H1 (cell line): Measurements from ENCODE around the gene HNRNPA1. TPM values are rescaled to one million over a fixed set of nuclear protein-coding genes. Genes with fewer than 3 reads are reported as not detected.

Experiments used
- ASH2L ChIP-seq: fragments of 200-600, 300-600 bp; sonication (generic); IDR thresholded peaks from one replicate; pipeline ENCODE4 v1.7.1; 2017; ENCODE audit warnings: low read length
- CHD7 ChIP-seq: fragments of 300-600 bp; sonication (generic); IDR thresholded peaks from 2 replicates; pipeline ENCODE4 v1.7.1; 2012; ENCODE audit warnings: low read length, moderate library complexity, mild to moderate bottlenecking, inconsistent platforms; ENCODE audit not compliant: insufficient replicate concordance
- EGR1 ChIP-seq: IDR thresholded peaks from 2 replicates; pipeline ENCODE4 v1.6.1; 2011; ENCODE audit warnings: low read depth, low read length, borderline replicate concordance
- HDAC2 ChIP-seq, 2 experiments: fragments of 300-600 bp in 1 of 2; sonication (generic) in 1 of 2; IDR thresholded peaks; 2 replicates each; pipeline ENCODE4 v1.6.1; 2011 to 2012; ENCODE audit warnings: low read depth in 2 of 2, low read length in 2 of 2, mild to moderate bottlenecking in 2 of 2, moderate library complexity in 2 of 2, borderline replicate concordance in 1 of 2, inconsistent platforms in 1 of 2
- JUN ChIP-seq: IDR thresholded peaks from 2 replicates; pipeline ENCODE4 v1.6.1; 2011; ENCODE audit warnings: low read depth, mild to moderate bottlenecking, improper control_type of control experiment, low read length
- MAX ChIP-seq: IDR thresholded peaks from 2 replicates; pipeline ENCODE4 v1.6.1; 2012; ENCODE audit warnings: inconsistent platforms
- RAD21 ChIP-seq, 2 experiments: IDR thresholded peaks in 1 of 2; conservative IDR thresholded peaks in 1 of 2; 2 replicates each; pipeline ENCODE4 v1.6.1; 2011; ENCODE audit warnings: low read depth in 2 of 2, low read length in 2 of 2, improper control_type of control experiment in 1 of 2, inconsistent platforms in 1 of 2, mild to moderate bottlenecking in 1 of 2, moderate library complexity in 1 of 2
- SIN3A ChIP-seq, 2 experiments: IDR thresholded peaks in 1 of 2; conservative IDR thresholded peaks in 1 of 2; 2 replicates each; pipeline ENCODE4 v1.6.1; 2011 to 2012; ENCODE audit warnings: low read length in 2 of 2, improper control_type of control experiment in 1 of 2, low read depth in 1 of 2, mild to moderate bottlenecking in 1 of 2
- polyA plus RNA-seq, 7 experiments: library from polyadenylated mRNA; depleted of rRNA in 3 of 7; stranded (reverse) in 5 of 7; unstranded in 2 of 7; fragments of >200 nt in 5 of 7; fragments of 200-250 nt in 2 of 7; gene quantifications; 1 replicate in 5 of 7; 2 replicates in 1 of 7; 4 replicates in 1 of 7; pipeline versions ENCODE4 v1.2.1 to v1.2.3, GENCODE V29; 2011 to 2013; ENCODE audit warnings: missing spikeins in 2 of 7, mixed read lengths in 2 of 7
- total RNA-seq: library from RNA; stranded (reverse); fragmentation: NEBNext Ultra II Directional; extraction: Animal tissue kit (Norgen Biotek cat#: 25700); gene quantifications from 2 replicates; pipeline ENCODE4 v1.2.1, GENCODE V29; 2021

HNRNPA1 gene
- total and polyA plus RNA-seq, 2 of the 8 experiments (the other 6 are each of a cell fraction or from before 2014, with no cell fraction given), result 835 to 2,738 TPM

- TF ChIP-seq CHD7 (no peak), EGR1 (no peak), RAD21 (IDR thresholded peaks at IDR 0.05 in 1 of 2, conservative IDR thresholded peaks at IDR 0.05 in 1 of 2; ENCODE audit: low read depth in 2 of 2, low read length in 2 of 2) (peak; percentile 80 to 82), JUN (0 out of 2 replicates have a peak, but pooled peaks have one; percentile 9), MAX (peak; percentile 37; the same call in 1 of the 2 replicates), HDAC2 (IDR thresholded peaks at IDR 0.05; ENCODE audit: borderline replicate concordance in 1 of 2, low read depth in 2 of 2, low read length in 2 of 2) (peak in 1 of 2 experiments; percentile 59; a peak in 1 of 4 replicates), ASH2L (no peak), SIN3A (conservative IDR thresholded peaks at IDR 0.05 in 1 of 2, IDR thresholded peaks at IDR 0.05 in 1 of 2; ENCODE audit: low read depth in 1 of 2, low read length in 2 of 2) (peak in 1 of 2 experiments; percentile 89; a peak in 1 of 4 replicates)
These were observed 44.3 kb downstream of the HNRNPA1 start, which contains the start of gene COPZ1 (continued) for GRCh38 chr12:54324617-54325441.
